Activated T-helper 1 cell treated with anti-CD3 and anti-CD28 coated beads, Interleukin-2, amount 50 U/mL, for 16 hours (primary cell): ENCODE results near the gene CCDC91.
"Not testable (repeated sequence)": the region's sequence is repeated elsewhere in the genome, so short reads cannot be mapped to it uniquely, and the experiment has no call there.

Experiments used
- DNase-seq, 2 donors: peaks; one replicate each; pipeline ENCODE4 v3.0.0-alpha.2; 2020; ENCODE audit warnings: low read depth in 1 of 2, low spot score in 1 of 2

Gene CCDC91

GRCh38 chr12:28355161-28355560, 164.9 kb downstream of the CCDC91 start:
- DNase-seq, result no peak

DNA sequence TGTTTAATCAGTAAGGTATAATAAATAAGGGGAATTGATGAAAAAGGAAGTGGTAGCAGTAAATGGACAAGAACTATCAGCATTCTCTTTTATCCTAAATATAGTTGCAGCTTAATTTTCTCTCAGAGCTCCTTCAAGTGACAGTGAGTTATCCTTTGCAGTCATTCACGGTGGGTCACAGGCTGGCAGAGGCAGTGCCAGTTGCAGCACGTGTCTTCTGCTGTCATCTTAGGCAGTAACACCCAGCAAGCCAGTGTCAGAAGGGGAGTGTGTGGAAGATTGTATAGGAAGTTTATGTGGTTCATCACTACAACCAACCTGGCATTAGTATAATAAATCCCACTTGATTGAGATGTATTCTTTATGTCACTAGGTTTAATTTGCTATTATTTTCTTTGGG, 170.0 kb downstream of the CCDC91 start:
- no peak for DNase-seq

DNA sequence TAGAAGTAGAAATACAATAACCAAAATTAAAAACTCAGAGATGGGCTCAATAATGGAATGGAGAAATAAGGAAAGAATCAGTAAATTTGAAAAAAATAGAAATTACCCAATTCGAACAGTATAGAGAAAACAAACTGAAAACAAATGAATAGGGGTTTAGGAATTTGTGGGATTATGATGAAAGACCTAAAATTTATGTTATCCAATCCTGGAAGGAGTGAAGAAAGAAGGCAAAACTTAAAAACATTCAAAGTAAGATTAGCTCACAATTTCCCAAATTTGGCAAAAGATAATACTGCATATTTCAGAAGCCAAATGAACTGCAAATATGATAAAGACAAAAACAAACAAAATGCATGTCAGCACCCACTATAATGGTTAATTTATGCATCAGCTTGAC, 177.1 kb downstream of the CCDC91 start:
- DNase-seq, result no peak

DNA sequence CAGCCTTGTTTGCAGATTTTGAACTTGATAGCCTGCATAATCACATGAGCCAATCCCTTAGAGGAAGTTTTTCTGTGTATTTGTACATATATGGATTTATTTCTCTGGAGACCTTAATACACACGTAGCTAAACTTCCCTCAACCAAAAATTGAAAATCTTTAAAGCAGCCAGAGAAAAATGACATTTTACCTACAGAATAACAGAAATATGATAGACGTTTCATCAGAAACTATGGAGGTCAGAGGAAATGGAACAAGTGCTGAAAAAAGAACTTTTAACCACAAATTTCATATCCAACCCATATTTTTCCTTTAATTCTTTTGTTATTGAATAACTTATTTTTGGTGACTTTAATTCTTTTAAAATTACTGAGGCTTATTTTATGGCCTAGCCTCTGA, 177.7 kb downstream of the CCDC91 start:
- no peak for DNase-seq

GRCh38 chr12:28369483-28369882, 179.2 kb downstream of the CCDC91 start:
- DNase-seq, result no peak

DNA sequence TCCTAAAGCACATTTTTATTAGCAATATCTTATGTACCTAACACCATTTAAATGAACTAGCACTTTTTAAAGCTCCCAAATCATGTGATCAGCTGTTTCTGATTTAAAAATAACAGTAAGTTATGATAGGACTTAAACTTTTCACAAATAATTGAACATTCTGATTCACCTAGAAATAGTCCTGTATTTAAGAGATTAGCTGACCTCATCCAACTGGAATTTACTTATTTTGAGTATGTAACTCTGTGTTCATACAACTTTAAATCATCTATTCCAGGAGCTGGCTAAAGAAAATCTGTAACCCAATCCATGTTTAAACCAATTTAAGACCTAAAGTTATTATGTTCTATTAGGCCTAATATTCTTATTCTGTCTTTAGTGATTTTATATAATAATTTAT, 184.3 kb downstream of the CCDC91 start:
- no peak for DNase-seq

DNA sequence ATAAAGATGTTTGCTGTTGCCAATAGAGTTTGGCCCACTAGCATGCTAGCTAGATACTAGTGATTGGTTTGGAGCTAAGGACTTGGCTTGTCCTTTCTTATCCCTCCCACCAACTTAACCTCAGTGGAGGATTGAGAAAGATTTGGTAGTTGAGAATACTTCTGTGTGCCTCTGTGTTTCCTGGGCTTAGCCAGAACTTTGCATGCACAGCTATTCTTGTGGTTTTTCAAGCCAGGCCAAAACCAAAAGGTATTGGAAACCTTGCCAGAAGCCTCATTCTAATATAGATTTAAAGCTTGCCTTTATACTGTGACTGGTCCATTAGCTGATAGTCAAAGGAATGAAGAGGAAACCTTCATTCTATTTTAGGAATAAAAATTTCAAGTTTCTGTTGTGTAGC, 188.5 kb downstream of the CCDC91 start:
- no peak for DNase-seq

GRCh38 chr12:28379779-28380178, 189.5 kb downstream of the CCDC91 start:
- not testable (repeated sequence) for DNase-seq

GRCh38 chr12:28383368-28383767, 193.1 kb downstream of the CCDC91 start:
- no peak for DNase-seq

- DNase-seq, result no peak
Observed at GRCh38 chr12:28388879-28389278, 198.6 kb downstream of the CCDC91 start.

GRCh38 chr12:28390206-28390605, 199.9 kb downstream of the CCDC91 start:
- no peak for DNase-seq

- DNase-seq, result no peak
Observed at GRCh38 chr12:28390761-28391385, 200.6 kb downstream of the CCDC91 start.

DNA sequence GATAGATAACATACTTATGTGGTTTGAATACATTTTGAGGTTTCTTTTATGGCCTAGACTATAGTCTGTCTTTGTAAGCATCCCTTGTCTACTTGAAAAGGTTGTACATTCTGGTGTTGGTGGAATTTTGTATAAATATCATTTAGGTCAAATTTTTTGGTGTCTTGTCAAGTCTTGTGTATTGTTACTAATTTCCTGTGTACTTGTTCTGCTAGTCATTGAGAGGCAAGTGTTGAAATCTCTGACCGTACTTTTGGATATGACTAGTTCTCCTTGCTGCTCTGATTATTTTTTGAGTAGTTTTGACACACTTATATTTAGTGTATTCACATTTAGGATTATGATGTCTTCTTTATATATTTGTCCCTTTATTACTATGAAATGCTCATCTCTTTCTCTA, 219.6 kb downstream of the CCDC91 start:
- DNase-seq, result no peak

DNA sequence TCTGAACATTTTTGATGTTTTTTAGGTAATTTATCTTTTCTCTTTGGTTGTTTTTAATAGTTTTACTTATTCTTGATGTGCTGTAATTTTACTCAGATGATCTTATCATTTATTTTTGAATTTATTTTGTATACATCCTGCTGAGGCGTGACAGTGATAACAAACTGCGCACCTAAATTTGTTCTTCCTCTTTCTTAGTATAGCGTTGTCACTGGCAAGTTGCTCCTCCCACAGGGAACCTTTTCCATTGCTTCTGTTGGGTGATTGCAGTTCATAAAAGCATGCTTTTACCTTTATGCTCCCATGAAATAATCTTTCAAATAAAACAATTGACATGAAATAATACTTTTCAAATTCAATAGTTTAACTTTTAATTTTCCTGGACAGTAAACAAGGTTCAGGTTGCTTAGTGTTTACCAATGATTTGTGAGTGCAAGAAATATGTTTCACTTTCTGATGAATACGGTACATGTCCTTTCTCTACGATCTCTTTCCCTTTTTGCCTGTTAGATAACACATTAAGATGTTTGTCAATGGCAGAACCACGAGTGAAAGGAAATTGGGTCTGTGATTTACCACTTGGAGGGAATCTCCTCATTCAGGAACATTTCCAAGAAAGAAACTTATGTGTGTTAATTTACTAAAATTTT, 223.3 kb downstream of the CCDC91 start:
- DNase-seq, result no peak

DNA sequence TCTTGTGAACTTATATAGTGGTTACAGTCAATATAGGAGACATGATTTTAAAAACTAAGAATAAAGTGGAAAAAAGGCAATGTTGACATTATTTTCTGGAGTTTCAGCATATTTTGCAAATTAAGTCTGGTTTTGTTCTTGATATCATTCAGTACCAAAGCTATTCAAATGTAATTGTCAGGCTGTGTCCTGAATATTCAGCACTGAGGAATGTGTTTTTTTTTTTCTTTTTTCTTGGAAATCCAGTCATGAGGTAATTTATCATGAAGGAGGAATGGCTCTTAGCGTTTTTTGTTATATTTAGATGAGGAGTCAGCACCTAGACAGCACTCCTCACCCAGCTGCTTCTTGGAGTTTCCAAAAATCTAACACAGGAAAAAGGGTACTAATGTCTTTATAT, 225.5 kb downstream of the CCDC91 start:
- no peak for DNase-seq

DNA sequence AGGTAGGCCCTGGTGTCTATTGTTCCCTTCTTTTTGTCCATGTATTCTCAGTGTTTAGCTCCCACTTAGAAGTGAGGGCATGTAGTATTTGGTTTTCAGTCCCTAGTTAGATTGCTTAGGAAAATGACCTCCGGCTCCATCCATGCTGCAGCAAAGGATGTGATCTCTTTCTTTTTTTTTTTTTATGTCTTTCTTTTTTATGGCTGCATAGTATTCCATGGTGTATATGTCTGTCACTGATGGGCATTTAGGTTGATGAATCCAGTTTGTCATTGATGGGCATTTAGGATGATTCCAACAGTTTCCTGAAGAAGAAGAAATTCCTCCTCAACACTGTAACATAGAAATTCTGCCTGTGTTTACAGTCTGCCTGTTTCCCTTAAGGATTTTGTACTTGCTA, 231.1 kb downstream of the CCDC91 start:
- no peak for DNase-seq

DNA sequence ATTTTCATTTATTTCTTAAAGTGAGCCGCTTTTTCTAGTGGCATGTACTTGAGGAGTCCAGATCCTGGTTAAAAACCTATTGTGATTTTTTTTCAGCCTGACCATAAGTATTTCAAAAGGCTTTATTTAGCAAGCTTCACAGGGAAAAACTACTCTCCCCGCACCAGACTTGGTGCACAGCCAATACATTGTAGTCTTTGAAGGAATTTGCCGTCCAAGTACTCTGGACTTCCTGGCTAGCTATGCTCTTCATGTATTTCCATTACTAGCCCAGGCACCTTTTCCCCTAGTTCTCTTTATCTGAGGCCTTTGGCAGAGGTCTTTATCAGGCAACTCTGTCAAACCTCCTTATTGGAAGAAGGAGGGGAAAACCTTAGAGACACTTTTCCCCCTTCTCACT, 234.7 kb downstream of the CCDC91 start:
- no peak for DNase-seq

- DNase-seq, result no peak
Observed at GRCh38 chr12:28425526-28425925, 235.3 kb downstream of the CCDC91 start.

- DNase-seq, result no peak
Observed at GRCh38 chr12:28427046-28427445, 236.8 kb downstream of the CCDC91 start.

DNA sequence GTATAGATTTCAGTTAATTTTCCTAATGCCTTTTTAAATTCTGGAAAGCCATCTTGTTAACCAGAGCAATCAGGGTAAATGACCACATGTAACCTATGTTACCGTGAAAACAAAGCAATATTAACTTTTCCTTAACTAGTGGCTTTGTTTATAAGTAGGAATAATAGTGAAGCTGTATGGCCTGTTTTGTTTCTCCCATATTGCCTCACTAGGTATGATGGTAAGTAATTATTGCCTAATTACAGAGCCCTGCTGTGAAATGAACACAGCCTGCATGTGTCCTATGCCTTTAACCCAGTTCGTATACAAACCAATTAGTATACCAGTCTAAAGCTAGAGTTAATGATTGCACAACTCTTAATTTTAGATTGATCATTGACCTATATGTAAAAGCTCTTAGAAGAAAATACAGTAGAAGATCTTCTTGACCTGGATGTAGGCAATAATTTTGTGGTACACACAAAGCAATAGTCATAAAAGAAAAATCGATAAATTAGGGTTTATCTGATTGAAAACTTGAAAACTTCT, 249.9 kb downstream of the CCDC91 start:
- no peak for DNase-seq

DNA sequence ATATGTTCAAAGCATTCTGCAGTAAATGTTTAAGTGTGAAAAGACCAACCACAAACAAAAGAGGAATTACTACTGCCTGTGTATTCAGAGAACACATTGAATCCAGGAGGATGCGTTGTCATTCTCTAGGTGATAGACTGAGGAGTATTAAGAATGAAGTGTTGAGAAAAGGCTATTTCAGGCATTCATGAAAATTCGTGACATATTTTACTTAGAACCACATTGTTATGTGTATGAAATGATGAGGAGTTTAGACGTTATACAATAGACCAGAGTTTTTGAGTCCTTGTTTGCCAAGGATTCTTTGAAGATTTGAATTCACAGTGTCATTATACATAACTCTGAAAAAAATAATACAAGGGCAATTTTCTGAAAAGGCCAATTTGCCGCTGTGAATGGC, 251.8 kb downstream of the CCDC91 start:
- DNase-seq, result no peak

- no peak for DNase-seq
Observed at GRCh38 chr12:28443337-28443736, 253.1 kb downstream of the CCDC91 start.

- DNase-seq, result no peak
Observed at GRCh38 chr12:28446031-28446430, 255.8 kb downstream of the CCDC91 start.
